ENCODE results near the gene ARMH4.

The ARMH4 gene

GRCh38 chr14:58160561-58160960 is 8.5 kb upstream of the ARMH4 start:
- H3K27ac Mint-ChIP-seq, result no peak overlapping the region
- H3K27me3 Mint-ChIP-seq, result peaks cover 37% of the 10 kb centered on the region
- no peaks in the 10 kb centered on the region for H3K9me3 Mint-ChIP-seq
- ATAC-seq, result no peak
- H3K4me3 Mint-ChIP-seq, result no peak overlapping the region
- H3K4me1 Mint-ChIP-seq, result no peaks in the 10 kb centered on the region
- H3K36me3 Mint-ChIP-seq, result no peaks in the 10 kb centered on the region

GRCh38 chr14:58151133-58152013 is 640 bp downstream of the ARMH4 start:
- Mint-ChIP-seq H3K4me3 (peak overlapping the region; percentile 75), H3K36me3 (no peaks in the 10 kb centered on the region), H3K4me1 (peaks cover 16% of the 10 kb centered on the region), H3K9me3 (no peaks in the 10 kb centered on the region), H3K27me3 (peaks cover 72% of the 10 kb centered on the region), H3K27ac (no peak overlapping the region)
- peak; percentile 65 for ATAC-seq

GRCh38 chr14:58150243-58150805 is 1.7 kb downstream of the ARMH4 start:
- H3K36me3 Mint-ChIP-seq, result no peaks in the 10 kb centered on the region
- peaks cover 16% of the 10 kb centered on the region for H3K4me1 Mint-ChIP-seq
- H3K27me3 Mint-ChIP-seq, result peaks cover 64% of the 10 kb centered on the region
- H3K27ac Mint-ChIP-seq, result no peak overlapping the region
- no peak for ATAC-seq
- no peak overlapping the region for H3K4me3 Mint-ChIP-seq
- H3K9me3 Mint-ChIP-seq, result no peaks in the 10 kb centered on the region

GRCh38 chr14:58149196-58149595 is 2.8 kb downstream of the ARMH4 start:
- peaks cover 53% of the 10 kb centered on the region for H3K27me3 Mint-ChIP-seq
- H3K4me3 Mint-ChIP-seq, result no peak overlapping the region
- no peaks in the 10 kb centered on the region for H3K36me3 Mint-ChIP-seq
- H3K9me3 Mint-ChIP-seq, result no peaks in the 10 kb centered on the region
- H3K4me1 Mint-ChIP-seq, result peaks cover 16% of the 10 kb centered on the region
- H3K27ac Mint-ChIP-seq, result no peak overlapping the region
- no peak for ATAC-seq

- Mint-ChIP-seq H3K4me3 (no peak overlapping the region), H3K9me3 (no peaks in the 10 kb centered on the region), H3K36me3 (no peaks in the 10 kb centered on the region), H3K27me3 (peaks cover 38% of the 10 kb centered on the region), H3K27ac (no peak overlapping the region), H3K4me1 (peaks cover 5% of the 10 kb centered on the region)
- no peak for ATAC-seq
Observed at GRCh38 chr14:58146399-58146798, 5.6 kb downstream of the ARMH4 start.

- Mint-ChIP-seq H3K27ac (no peak overlapping the region), H3K9me3 (no peaks in the 10 kb centered on the region), H3K27me3 (peaks cover 33% of the 10 kb centered on the region), H3K36me3 (no peaks in the 10 kb centered on the region), H3K4me1 (peaks cover under 1% of the 10 kb centered on the region), H3K4me3 (no peak overlapping the region)
- ATAC-seq, result no peak
Observed at GRCh38 chr14:58145936-58146335, 6.1 kb downstream of the ARMH4 start.

GRCh38 chr14:58143106-58143505 is 8.9 kb downstream of the ARMH4 start:
- no peak for ATAC-seq
- Mint-ChIP-seq H3K4me1 (no peaks in the 10 kb centered on the region), H3K27me3 (peaks cover 20% of the 10 kb centered on the region), H3K9me3 (no peaks in the 10 kb centered on the region), H3K36me3 (no peaks in the 10 kb centered on the region), H3K27ac (no peak overlapping the region), H3K4me3 (no peak overlapping the region)

- H3K4me1 Mint-ChIP-seq, result no peaks in the 10 kb centered on the region
- no peak overlapping the region for H3K4me3 Mint-ChIP-seq
- no peak overlapping the region for H3K27ac Mint-ChIP-seq
- no peaks in the 10 kb centered on the region for H3K36me3 Mint-ChIP-seq
- peaks cover 11% of the 10 kb centered on the region for H3K27me3 Mint-ChIP-seq
- no peak for ATAC-seq
- no peaks in the 10 kb centered on the region for H3K9me3 Mint-ChIP-seq
Observed at GRCh38 chr14:58141893-58142292, 10.1 kb downstream of the ARMH4 start.

- peaks cover 9% of the 10 kb centered on the region for H3K27me3 Mint-ChIP-seq
- H3K36me3 Mint-ChIP-seq, result no peaks in the 10 kb centered on the region
- H3K4me1 Mint-ChIP-seq, result no peaks in the 10 kb centered on the region
- ATAC-seq, result no peak
- H3K4me3 Mint-ChIP-seq, result no peak overlapping the region
- H3K9me3 Mint-ChIP-seq, result no peaks in the 10 kb centered on the region
- H3K27ac Mint-ChIP-seq, result no peak overlapping the region
Observed at GRCh38 chr14:58138714-58139482, 13.1 kb downstream of the ARMH4 start.

GRCh38 chr14:58138031-58138713 is 13.8 kb downstream of the ARMH4 start:
- Mint-ChIP-seq H3K9me3 (no peaks in the 10 kb centered on the region), H3K4me1 (no peaks in the 10 kb centered on the region), H3K27ac (no peak overlapping the region)

GRCh38 chr14:58133739-58134138 is 18.3 kb downstream of the ARMH4 start:
- Mint-ChIP-seq H3K4me3 (no peak overlapping the region), H3K9me3 (no peaks in the 10 kb centered on the region), H3K27ac (no peak overlapping the region), H3K36me3 (no peaks in the 10 kb centered on the region), H3K4me1 (no peaks in the 10 kb centered on the region), H3K27me3 (no peaks in the 10 kb centered on the region)
- no peak for ATAC-seq

More at GRCh38 chr14:58138031-58138713, 13.8 kb downstream of the ARMH4 start:
- H3K36me3 Mint-ChIP-seq, result no peaks in the 10 kb centered on the region
- peak; percentile 48 for ATAC-seq
- peaks cover 9% of the 10 kb centered on the region for H3K27me3 Mint-ChIP-seq
- no peak overlapping the region for H3K4me3 Mint-ChIP-seq

- ATAC-seq, result no peak
- H3K9me3 Mint-ChIP-seq, result no peaks in the 10 kb centered on the region
Observed at GRCh38 chr14:58131386-58131785, 20.6 kb downstream of the ARMH4 start.

GRCh38 chr14:58130116-58130782 is 21.8 kb downstream of the ARMH4 start:
- no peaks in the 10 kb centered on the region for H3K27me3 Mint-ChIP-seq
- ATAC-seq, result no peak
- H3K36me3 Mint-ChIP-seq, result no peaks in the 10 kb centered on the region
- no peak overlapping the region for H3K4me3 Mint-ChIP-seq
- H3K9me3 Mint-ChIP-seq, result peaks cover 10% of the 10 kb centered on the region
- H3K27ac Mint-ChIP-seq, result no peak overlapping the region
- H3K4me1 Mint-ChIP-seq, result no peaks in the 10 kb centered on the region

More at GRCh38 chr14:58131386-58131785, 20.6 kb downstream of the ARMH4 start:
- Mint-ChIP-seq H3K27me3 (no peaks in the 10 kb centered on the region), H3K27ac (no peak overlapping the region), H3K4me1 (no peaks in the 10 kb centered on the region), H3K4me3 (no peak overlapping the region), H3K36me3 (no peaks in the 10 kb centered on the region)

GRCh38 chr14:58129208-58129607 is 22.8 kb downstream of the ARMH4 start:
- peaks cover 10% of the 10 kb centered on the region for H3K9me3 Mint-ChIP-seq
- no peaks in the 10 kb centered on the region for H3K4me1 Mint-ChIP-seq
- no peaks in the 10 kb centered on the region for H3K36me3 Mint-ChIP-seq
- H3K27ac Mint-ChIP-seq, result no peak overlapping the region
- H3K4me3 Mint-ChIP-seq, result no peak overlapping the region
- ATAC-seq, result no peak
- no peaks in the 10 kb centered on the region for H3K27me3 Mint-ChIP-seq
